Heart right ventricle (tissue), 16 donors: ENCODE results near the gene CLSTN2. TPM values are rescaled to one million over a fixed set of nuclear protein-coding genes. Genes with fewer than 3 reads are reported as not detected.
A peak's percentile ranks its signal among the peaks of the same experiment; 100 is the strongest.

Source experiments
- ATAC-seq, 8 donors: fragments of 200-7000 bp; cut with Tn5 transposase; one replicate each; pipeline ENCODE4 v1.9.1; 2020; ENCODE audit warnings: mild to moderate bottlenecking in 8 of 8, moderate library complexity in 8 of 8, moderate number of reproducible peaks in 1 of 8
- DNase-seq, 2 donors: peaks; one replicate each; pipeline ENCODE4 v3.0.0-alpha.2; 2020
- H3K27ac ChIP-seq, 10 donors: fragments of 200-600 bp; sonication (generic) in 2 of 10; one replicate each; pipeline versions ENCODE4 v1.5.0 to v1.8.0; 2020 to 2022; ENCODE audit warnings: mild to moderate bottlenecking in 3 of 10
- H3K27me3 ChIP-seq, 7 donors: fragments of 200-600 bp; one replicate each; pipeline ENCODE4 v1.8.0; 2021 to 2022; ENCODE audit warnings: mild to moderate bottlenecking in 2 of 7
- H3K36me3 ChIP-seq, 9 donors: fragments of 200-600 bp; sonication (generic) in 1 of 9; one replicate each; pipeline versions ENCODE4 v1.5.0 to v1.8.0; 2020 to 2022; ENCODE audit warnings: mild to moderate bottlenecking in 2 of 9
- H3K4me1 ChIP-seq, 9 donors: fragments of 200-600 bp; sonication (generic) in 1 of 9; one replicate each; pipeline versions ENCODE4 v1.5.0 to v1.8.0; 2020 to 2022; ENCODE audit warnings: mild to moderate bottlenecking in 4 of 9
- H3K4me3 ChIP-seq, 10 donors: fragments of 200-600 bp; sonication (generic) in 2 of 10; one replicate each; pipeline versions ENCODE4 v1.5.0 to v1.8.0; 2020 to 2022; ENCODE audit warnings: mild to moderate bottlenecking in 7 of 10, moderate library complexity in 2 of 10
- H3K9me3 ChIP-seq, 11 donors: fragments of 200-600 bp in 10 of 11; sonication (generic) in 2 of 11; one replicate each; pipeline versions ENCODE4 v1.5.0 to v1.8.0; 2013 to 2022; ENCODE audit warnings: mild to moderate bottlenecking in 2 of 11, control low read depth in 1 of 11, moderate library complexity in 1 of 11
- CTCF ChIP-seq, 9 donors: fragments of 200-600 bp; sonication (generic) in 2 of 9; IDR thresholded peaks; one replicate each; pipeline versions ENCODE4 v1.5.0 to v1.8.0; 2021 to 2022; ENCODE audit warnings: antibody characterized with exemption in 9 of 9, mild to moderate bottlenecking in 5 of 9, moderate library complexity in 1 of 9
- WGBS, 2 donors: extraction: QIAGEN DNeasy Blood & Tissue Kit; methylation state at CpG; one replicate each; pipeline ENCODE4 v1.1.7; 2013; ENCODE audit warnings: inconsistent platforms in 1 of 2; 5-methylcytosine and 5-hydroxymethylcytosine counted together
- intact Hi-C, 10 donors: fragments of 100-400 bp; cut with DNase I; formaldehyde crosslinking; loops; one replicate each; pipeline versions ENCODE4 v1.11.1 to v1.14.2; 2022
- polyA plus RNA-seq, 2 donors: library from polyadenylated mRNA; stranded (reverse); fragments of 200-250 nt; gene quantifications; one replicate each; pipeline ENCODE4 v1.2.3, GENCODE V29; 2013
- total RNA-seq, 10 donors: library from RNA; stranded (reverse); fragmentation: NEBNext Ultra II Directional in 3 of 10; extraction: Animal tissue kit (Norgen Biotek cat#: 25700) in 3 of 10; gene quantifications; one replicate each; pipeline versions ENCODE4 v1.2.1 to v1.2.4, GENCODE V29; 2021 to 2023
- donor health status: Arrhythmogenic right ventricular cardiomyopathy.
- donor health status: ischemic (EF 13 %, LVEDD 7.1; RV severe dilation, severe dysfunction).
- donor health status: healthy with polysubstance abuse.
- donor health status: DM: no; HTN: yes; CAD: no.
- donor health status: DM: no; HTN: no; CAD: no.
- donor health status: ischemic (EF 25% LVEDD 6.9; RV normal size, moderate dysfunction).
- donor health status: ischemic (EF 25% LVEDD 5.7; RV mildly dilated, moderate dysfunction).
- donor health status: healthy.
- donor health status: DM: yes; HTN: yes; CAD: no.
- donor health status: Ischemic cardiomyopathy.
- donor health status: ischemic (EF 35%, LVEDD 5.7; RV mildly dilated, moderate dysfunction).
- donor health status: nonischemic (EF 11% LVEDD 7.7; RV severe dilation, severe dysfunction).
- donor health status: DM: yes; HTN: yes; CAD: no.
- donor health status: PGD.
- donor health status: ischemic (EF 29% LVEDD 5.4; RV normal size, mild dysfunction).
- donor health status: nonischemic (EF 23%, LVEDD 6.1; RV moderate dilation, normal function).

Gene CLSTN2
- total and polyA plus RNA-seq, 12 donors, result 0.57 to 10.7 (median 4.4) TPM

GRCh38 chr3:140294058-140294457, 359.1 kb downstream of the CLSTN2 start:
- DNase-seq (no peak), ATAC-seq (no peak)
- no peak overlapping the region for H3K27ac ChIP-seq
- no peaks in the 10 kb centered on the region for H3K36me3 ChIP-seq
- 78 to 79% methylated on average over 2 of the region's 2 CpGs for WGBS, 2 donors
- H3K27me3 ChIP-seq, result peaks cover 0 to 2% (median 0%) of the 10 kb centered on the region in 7 donors
- H3K4me3 ChIP-seq, result no peak overlapping the region
- H3K4me1 ChIP-seq, result peaks cover 0 to 9% (median 0%) of the 10 kb centered on the region in 9 donors
- intact Hi-C loops, result no loop called here
- no peaks in the 10 kb centered on the region for H3K9me3 ChIP-seq
- TF ChIP-seq CTCF (IDR thresholded peaks at IDR 0.05), result no peak

GRCh38 chr3:140296796-140297352, 361.9 kb downstream of the CLSTN2 start:
- DNase-seq, result no peak
- Histone ChIP-seq H3K9me3 (no peaks in the 10 kb centered on the region), H3K4me1 (peaks cover 0 to 9% (median 0%) of the 10 kb centered on the region in 9 donors), H3K27ac (no peak overlapping the region), H3K4me3 (no peak overlapping the region), H3K36me3 (no peaks in the 10 kb centered on the region), H3K27me3 (no peaks in the 10 kb centered on the region)
- ATAC-seq, result peak in 5 of 8 donors; percentile 19 to 65 (median 37)
- 60 to 64% methylated on average over 3 of the region's 3 CpGs for WGBS, 2 donors
- peak in 1 of 9 donors; percentile 18 for TF ChIP-seq CTCF (IDR thresholded peaks at IDR 0.05)
- intact Hi-C loops, result no loop called here

GRCh38 chr3:140298043-140298442, 363.1 kb downstream of the CLSTN2 start:
- TF ChIP-seq CTCF (IDR thresholded peaks at IDR 0.05), result no peak
- Histone ChIP-seq H3K9me3 (no peaks in the 10 kb centered on the region), H3K4me1 (no peaks in the 10 kb centered on the region), H3K36me3 (no peaks in the 10 kb centered on the region), H3K27me3 (no peaks in the 10 kb centered on the region), H3K27ac (no peak overlapping the region), H3K4me3 (no peak overlapping the region)
- no peak for DNase-seq
- intact Hi-C loops, result no loop called here
- no peak for ATAC-seq
- WGBS, 2 donors, result 96 to 100% methylated on average over 1 of the region's 1 CpG

GRCh38 chr3:140298569-140299070, 363.6 kb downstream of the CLSTN2 start:
- intact Hi-C loops, result no loop called here
- no peak for DNase-seq
- TF ChIP-seq CTCF (IDR thresholded peaks at IDR 0.05), result no peak
- H3K36me3 ChIP-seq, result no peaks in the 10 kb centered on the region
- no peaks in the 10 kb centered on the region for H3K27me3 ChIP-seq
- 71 to 81% methylated on average over 2 of the region's 2 CpGs for WGBS, 2 donors
- no peaks in the 10 kb centered on the region for H3K9me3 ChIP-seq
- H3K27ac ChIP-seq, result no peak overlapping the region
- no peak overlapping the region for H3K4me3 ChIP-seq
- H3K4me1 ChIP-seq, result no peaks in the 10 kb centered on the region
- no peak for ATAC-seq
